ENCODE measurements around the gene SFMBT2.

SFMBT2 gene

DNA sequence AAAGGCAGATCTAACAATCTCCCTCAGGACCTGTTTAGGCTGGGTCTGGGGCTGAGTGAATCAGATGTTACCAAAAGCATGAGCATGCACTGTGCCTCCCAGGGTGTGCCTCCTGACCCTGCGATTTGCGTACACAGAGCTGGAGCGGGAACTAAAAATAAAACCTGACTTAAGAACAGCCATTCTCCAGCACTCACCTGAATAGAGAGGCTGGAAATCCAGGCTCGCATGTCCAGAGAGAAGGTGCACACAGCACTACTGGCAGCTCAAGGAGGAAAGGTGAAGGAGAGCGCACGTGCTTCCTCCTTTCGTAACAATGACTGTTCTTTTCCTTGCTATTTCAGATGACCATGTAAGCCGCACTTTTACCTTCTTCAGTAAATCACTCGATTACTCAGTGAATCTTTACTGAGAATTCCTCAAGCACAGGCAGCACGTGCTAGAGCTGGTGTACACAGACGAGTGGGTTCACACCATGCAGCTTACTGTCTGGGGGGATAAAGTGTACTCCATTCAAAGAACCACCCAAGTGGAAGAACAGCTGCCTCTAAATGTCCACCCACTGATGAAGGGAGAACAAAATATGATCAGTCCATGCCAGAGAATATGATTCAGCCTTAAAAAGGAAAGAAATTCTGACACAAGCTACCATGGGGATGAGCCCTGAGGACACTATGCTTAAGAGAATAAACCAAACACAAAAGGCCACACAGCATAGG, 45.6 kb downstream of the SFMBT2 start:
- DNase-seq (ENCODE audit: low read depth, low spot score) = no peak

DNA sequence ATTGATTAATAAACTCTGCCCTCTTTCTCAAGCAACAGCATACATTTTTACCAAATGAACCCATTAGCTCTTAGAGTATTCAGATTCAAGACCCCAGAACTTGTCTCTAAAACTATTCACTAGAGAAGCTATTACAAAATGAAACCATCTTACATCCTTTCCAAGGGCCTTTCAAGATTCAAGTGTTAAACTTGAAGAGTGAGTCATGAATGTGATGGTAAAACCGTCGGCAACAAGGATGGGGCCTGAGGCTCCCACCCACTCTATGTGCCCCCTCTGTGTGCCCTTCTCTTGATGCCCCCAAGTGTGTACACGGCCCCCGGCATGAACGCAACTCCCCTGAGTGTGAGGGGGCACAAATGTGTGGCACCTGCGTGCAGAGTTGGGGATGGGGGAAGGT, 46.4 kb downstream of the SFMBT2 start:
- DNase-seq (ENCODE audit: low read depth, low spot score) = no peak

DNA sequence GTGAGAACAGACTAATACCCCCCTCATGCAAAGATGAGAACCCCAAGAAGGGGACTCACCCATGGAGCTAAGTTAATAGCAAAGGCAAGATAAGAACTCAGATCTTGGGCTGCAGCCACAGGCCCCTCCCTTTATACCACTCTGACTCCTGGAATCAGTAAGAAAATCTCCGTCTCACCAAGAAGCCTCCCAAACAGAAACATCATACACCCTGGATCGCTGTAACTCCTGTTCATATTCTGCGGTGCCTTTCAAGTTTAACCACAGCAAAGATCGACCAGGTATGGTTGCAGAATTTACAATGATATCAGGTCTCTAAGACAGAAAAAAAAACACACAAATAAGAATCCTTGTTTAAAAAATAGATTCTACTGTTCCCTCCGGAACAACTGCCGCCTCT, 47.1 kb downstream of the SFMBT2 start:
- DNase-seq (ENCODE audit: low read depth, low spot score) = no peak

DNA sequence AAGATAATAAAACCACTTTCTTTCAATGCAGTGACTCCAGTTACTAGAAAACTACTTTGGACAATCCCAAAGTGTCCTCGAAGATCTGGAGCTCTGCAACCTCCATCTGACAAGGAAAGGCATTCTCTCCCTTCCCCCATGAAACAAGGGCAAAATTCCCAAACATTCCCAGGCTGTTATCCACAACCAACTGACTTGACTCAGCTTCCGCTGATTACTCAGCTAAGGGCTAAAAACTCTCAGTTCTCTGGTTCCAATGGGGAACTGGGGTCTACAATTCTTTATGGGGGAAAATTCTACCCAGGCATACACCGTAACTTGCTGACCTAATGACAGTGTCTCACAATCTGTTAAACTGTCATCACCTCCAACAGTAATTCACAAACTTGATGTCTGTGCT, 48.4 kb downstream of the SFMBT2 start:
- DNase-seq (ENCODE audit: low read depth, low spot score) = no peak

DNA sequence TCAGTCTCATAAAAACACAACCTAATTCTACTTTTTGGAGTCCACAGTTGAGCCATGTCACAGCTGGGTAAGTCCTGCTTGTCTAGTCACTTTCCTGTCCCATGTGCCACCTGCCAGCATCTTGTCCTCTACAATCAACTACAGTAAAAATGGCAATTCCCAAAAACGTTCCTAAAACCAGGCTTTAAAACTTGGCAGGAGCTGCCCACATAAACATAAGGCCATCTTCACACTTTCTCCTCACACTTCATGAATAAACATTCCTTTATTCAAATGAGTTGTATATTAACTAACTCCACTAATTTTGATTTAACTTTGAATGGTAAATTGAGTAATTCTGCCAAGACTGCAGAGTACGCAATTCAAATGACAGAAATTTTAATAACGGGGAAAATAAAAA, 49.5 kb downstream of the SFMBT2 start:
- DNase-seq (ENCODE audit: low read depth, low spot score) = no peak

DNA sequence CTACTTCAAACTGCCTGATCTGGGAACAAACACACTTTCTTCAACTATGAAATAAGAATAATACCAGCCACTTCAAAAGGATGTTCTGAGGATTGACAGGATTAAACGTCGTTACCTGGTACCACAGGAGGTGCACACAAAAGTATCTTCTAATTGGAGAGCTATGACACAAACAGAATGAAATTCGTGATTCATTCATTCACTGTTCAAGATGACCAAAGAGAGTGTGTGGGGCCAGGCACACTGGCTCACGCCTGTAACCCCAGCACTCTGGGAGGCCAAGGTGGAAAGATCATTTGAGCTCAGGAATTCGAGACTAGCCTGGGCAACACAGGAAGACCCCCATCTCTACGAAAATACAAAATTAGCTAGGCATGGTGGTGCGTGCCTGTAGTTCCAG, 50.9 kb downstream of the SFMBT2 start:
- DNase-seq (ENCODE audit: low read depth, low spot score) = no peak

DNA sequence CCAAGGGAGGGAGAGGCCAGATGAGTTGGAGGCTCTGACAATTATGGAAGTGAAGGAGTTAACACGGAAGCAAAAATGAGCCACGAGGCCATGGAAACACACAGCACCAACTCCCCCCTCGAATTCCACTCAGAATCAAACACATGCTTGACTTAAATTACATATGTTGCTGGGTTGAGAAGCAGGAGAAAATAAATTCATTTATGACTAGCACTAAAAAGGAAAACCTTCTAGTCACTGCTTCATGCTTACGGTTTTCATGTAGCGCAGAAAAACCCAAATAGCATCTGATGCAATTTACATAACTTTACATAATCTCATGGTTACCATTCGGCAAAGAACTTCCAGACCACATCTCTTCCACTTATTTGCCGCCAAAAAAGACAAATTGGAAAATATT, 51.5 kb downstream of the SFMBT2 start:
- no peak for DNase-seq (ENCODE audit: low read depth, low spot score)

DNA sequence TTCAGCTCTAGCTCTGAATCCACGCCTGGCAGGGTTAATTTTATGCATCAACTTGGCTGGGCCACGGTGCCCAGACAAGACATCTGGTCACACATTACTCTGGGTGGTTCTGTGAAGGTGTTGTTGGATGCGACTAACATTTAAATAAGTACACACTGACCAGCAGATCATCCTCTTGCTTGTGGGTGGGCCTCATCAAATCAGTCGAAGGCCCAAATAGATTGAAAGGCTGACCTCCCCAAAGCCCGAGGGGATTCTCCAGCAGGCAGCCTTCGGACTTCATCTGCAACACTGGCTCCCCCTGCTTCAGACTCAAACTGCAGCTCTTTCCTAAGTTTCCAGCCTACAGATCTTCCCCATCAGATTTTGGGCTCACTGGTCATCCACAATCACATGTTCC, 53.6 kb downstream of the SFMBT2 start:
- no peak for DNase-seq (ENCODE audit: low read depth, low spot score)

DNA sequence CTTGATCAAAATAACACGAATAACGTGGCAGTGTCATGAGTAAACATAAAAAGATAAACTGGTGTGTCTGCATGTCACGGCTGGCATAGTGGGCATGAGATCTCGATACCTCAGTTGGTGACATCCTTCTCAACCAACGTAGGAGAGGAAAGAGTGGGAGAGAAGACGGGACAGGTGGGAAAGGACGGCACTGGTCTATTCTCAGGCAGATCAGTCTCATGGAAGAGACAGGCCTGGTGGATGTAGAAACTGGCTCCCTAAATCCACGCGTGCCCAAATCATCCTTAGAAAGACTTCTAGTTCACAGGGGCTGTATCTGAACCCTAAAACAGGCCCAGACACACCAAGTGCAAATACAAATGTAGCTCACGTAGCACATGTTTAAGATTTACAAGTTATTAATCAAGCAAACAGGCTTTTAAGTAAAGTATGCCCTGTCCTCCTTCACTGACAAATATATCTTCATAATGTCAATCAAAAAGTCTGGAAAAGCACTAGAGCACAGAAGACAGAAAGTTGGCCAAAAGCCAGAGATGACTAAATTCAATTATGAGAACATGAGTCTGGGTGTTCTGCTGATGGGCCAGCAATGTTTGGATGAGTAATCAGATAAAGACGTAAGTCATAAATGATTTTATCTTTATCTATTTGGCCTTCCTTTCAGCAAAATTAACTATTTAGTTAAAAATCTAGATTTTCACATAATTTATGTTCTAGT, 56.3 kb downstream of the SFMBT2 start:
- DNase-seq (ENCODE audit: low read depth, low spot score) = no peak

DNA sequence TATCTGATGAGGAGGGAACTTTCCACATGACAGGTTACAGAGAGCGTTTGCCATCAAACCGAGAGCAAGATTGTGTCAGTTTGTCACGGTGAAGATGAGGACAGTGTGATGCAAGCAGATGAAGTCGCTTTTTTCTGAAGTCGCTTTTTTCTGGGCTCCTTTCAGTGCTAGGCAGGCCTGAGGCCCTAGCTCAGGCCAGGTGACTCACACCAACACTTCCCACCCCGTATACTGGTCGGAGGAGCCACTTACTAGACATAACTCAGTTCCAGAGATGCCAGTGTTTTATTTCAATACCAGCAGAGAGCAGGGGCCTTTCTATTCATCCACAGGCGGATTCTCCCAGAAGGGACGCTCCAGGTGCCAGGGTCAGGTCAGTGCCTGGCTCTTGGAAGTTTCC, 58.9 kb downstream of the SFMBT2 start:
- no peak for DNase-seq (ENCODE audit: low read depth, low spot score)

DNA sequence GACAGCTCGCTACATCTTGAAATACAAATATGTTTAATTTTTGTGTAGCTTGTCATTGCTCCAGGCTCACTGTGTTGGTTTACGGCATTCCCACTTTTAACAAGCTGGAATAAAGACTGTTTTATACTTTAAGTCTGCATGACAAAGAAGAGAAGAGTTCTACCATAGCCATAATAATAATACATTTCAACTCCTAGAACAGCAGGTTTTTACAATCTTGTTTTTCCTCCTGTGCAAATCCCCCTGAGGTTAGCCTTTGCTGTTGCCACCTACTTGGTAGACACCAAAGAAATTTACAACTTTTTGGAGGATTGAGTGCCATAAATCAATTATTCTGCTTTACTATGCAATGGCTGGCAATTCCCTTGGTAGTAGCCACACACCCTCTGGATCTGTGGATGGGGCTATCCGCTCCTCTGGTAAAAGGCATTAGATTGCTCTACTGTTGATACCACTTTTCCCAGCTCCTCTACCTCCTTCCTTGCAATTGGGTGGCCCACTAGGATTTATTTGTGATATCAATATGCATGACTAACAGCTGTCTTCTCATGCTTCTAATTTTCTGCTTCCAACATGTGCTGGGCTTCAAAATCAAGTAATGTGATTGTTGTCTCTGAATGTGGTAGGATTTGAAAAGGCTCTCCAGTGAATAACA, 60.2 kb downstream of the SFMBT2 start:
- no peak for DNase-seq (ENCODE audit: low read depth, low spot score)

DNA sequence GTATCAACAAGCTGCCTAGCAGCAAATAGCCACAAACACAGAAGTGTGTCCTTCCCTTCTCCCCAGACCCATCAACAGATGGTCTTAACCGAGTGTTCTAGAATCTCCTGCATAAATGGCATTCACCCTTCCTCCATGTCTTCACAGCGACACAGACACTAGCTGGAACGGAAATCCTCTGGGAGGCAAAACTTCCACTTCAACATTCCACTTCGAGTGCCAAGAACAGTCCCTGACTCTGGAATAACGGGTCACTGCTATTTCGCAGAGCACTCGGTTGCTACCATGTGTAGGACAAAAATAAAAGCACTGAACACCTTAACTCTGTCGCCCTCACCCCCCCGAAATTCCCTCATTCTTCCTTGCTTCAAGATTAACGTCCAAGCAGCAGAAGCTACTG, 65.1 kb downstream of the SFMBT2 start:
- DNase-seq (ENCODE audit: low read depth, low spot score) = no peak

DNA sequence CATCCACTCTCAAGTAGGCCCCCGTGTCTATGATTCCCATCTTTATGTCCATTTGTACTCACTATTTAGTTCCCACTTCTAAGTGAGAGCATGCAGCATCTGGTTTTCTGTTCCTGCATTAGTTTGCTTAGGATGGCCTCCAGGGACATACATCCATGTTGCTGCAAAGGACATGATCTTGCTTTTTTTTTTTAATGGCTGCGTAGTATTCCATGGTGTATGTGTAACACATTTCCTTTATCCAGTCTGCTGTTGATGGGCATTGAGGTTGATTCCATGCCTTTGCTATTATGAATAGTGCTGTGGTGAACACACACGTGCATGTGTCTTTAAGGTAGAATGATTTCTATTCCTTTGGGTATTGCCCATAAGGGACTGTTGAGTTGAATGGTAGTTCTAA, 67.8 kb downstream of the SFMBT2 start:
- no peak for DNase-seq (ENCODE audit: low read depth, low spot score)

DNA sequence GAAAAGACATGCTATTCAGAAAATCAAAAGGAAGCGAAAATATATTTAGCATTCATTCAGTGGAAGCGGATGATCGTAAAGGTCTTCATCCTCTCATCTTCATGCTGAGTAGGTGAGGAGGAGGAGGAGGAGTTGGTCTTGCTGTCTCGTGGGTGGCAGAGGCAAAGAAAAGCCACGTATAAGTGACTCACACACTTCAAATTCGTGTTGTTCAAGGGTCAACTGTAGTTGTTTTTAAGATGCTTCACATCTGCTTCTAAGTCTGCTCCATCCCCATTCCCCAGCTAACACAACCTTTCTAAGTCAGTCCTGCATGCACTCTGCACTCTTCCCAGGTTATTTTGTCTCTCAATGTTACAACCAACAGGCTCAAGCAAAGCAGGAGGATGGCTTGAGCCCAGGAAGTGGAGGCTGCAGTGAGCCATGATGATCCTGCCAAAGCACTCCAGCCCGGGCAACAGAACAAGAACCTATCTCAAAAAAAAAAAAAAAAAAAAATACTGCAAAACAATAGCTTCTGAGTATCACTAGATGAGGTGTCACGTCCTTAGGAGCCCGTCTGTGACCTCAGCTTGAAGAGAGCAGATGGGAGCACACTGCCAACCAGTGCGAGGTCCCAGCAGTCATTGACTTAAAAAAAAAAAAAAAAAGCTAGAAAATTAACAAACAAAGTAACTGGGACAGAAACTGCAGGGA, 70.5 kb downstream of the SFMBT2 start:
- DNase-seq (ENCODE audit: low read depth, low spot score) = no peak

DNA sequence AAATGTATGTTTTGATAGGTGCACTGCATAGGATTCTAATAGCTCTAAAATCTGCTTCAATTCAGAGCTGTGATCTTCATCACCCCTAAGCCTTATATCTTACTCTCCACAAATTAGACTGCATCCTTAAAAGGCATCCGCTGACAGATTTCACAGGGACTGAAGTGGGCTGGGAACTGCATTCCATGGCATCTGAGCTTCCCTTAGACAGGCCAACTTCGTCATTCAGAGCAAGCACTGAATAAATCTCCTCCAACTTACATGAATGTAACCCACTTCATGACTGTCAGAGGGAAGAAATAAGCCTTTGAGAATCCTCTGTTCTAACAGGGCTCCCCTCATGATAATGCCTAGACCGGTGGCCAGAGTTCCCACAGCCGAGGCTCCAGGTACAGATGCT, 71.3 kb downstream of the SFMBT2 start:
- DNase-seq (ENCODE audit: low read depth, low spot score) = no peak

DNA sequence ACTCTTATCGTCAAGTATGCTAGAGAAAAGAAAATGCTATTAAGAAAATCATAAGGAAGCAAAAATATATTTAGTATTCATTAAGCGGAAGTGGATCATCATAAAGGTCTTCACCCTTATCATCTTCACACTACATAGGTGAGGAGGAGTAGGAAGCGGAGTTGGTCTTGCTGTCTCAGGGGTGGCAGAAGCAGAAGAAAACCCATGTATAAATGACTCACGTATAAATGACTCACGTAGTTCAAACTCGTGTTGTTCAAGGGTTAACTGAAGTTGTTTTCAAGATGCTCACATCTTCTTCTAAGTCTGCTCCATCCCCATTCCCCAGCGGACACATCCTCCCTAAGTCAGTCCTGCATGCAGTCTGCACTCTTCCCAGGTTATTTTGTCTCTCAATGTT, 72.4 kb downstream of the SFMBT2 start:
- DNase-seq (ENCODE audit: low read depth, low spot score) = no peak

DNA sequence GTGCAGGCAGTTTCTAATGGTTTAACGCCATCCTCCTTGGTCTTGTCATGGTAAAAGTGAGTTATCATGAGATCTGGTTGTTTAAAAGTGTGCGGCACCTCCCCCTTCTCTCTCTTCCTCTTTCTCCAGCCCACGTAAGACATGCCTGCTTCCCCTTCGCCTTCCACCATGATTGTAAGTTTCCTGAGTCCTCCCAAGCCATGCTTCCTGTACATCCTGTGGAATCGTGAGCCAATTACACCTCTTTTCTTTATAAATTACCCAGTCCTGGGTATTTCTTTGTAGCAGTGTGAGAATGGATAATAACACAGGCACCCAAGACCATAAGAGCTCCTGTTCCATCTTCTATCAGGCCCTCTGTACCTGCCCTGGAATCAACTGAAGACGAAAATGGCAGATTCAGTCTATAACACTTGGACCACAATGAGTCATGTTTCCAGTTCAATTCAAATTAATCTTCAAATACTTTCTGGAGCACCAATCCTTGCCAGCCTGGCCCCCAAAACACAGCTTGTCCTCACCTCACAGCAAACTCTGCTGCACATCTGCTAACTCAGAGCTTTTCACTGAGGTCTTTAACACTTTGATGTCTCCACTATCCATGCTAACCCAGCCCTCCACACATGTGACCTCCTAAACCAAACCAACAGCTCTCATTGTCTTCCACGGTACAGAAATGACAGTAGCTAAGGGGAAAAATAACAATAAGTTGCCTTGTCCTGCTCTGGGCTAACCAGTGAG, 73.2 kb downstream of the SFMBT2 start:
- no peak for DNase-seq (ENCODE audit: low read depth, low spot score)

DNA sequence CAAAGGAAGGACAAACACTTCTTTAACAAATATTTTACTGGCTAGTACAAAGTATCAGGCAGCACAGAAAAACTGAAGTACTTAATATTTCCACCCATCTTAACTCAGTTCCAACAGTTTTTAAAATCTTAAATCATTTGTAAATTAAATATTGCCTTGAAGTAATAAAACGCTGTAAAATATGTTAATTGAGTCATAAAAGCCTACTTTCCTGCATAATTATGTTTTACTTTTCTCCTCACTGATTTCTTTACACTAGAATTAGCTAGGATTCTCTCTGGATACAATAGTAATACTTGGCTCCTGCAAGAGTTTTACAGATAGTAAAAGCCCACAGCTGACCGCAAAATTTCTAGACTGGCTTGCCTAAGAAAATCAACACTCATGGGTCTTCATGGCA, 74.9 kb downstream of the SFMBT2 start:
- no peak for DNase-seq (ENCODE audit: low read depth, low spot score)

DNA sequence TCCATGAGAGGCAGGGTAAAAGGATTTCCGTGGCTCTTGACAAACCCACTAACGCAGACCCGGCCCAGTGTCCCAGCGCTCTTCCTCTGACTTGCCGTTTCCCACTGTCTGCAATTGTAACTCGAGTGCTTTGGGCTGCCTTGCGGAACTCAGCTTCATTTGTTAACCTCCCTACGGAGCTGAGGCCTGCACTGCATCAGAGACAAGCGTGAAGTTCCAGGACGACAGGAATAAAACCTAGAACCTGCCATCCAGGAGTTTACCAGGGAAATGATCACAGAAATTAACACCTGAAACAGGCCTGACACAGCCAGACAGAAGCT, 76.2 kb downstream of the SFMBT2 start:
- DNase-seq (ENCODE audit: low read depth, low spot score) = no peak

DNA sequence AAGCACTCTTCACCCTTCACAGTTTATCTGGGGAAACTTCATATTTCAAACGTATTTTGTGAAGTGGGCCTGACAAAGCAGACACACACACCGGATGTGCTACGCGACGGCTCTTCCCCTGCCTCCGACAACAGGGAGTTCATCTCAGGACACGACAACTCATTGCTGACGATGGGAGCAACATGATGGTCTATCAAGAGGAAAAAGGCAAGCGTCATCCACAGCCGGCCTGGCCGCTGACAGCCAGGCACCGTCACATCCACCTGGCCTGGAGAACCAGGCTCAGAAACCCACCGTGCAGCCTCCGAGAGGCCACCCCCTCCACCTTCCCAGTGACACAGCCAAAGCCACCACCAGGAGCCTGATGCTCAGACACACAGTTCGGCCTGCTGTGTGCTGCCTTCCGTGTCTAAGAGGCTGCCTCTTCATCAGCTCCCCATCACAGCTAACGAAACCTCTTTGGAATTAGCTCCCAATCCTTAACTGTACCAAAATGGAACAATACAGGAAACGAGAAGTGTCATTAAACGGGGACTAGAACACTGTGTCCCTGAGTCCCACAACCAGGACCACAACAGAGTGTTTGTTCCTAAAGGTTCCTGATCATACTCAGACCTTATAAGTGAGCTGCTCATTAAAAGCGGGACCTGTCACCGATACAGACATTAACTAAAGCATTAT, 76.7 kb downstream of the SFMBT2 start:
- DNase-seq (ENCODE audit: low read depth, low spot score) = no peak

DNA sequence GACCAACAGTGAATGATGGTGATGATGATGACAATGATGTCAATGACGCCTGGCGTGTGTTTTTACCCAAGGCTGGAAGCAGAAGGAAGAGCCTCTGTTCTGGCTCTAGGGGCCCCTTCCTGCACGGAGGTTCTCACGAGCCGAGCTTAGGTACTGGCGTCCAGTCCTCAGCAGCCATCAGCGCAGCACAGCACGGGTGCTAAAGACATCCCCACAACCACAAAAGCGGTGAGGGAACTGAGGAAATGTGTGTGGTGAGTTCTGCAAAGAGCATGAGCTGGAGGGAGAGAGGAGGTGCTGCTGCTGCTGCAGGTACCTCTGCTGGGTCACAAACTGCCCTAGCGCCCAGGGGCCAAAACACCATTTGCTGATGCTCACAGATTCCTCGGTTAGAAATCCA, 81.6 kb downstream of the SFMBT2 start:
- DNase-seq (ENCODE audit: low read depth, low spot score) = no peak
